CD14-positive monocyte (primary cell): ENCODE results near the gene TREML2. TPM values are rescaled to one million over a fixed set of nuclear protein-coding genes. Genes with fewer than 3 reads are reported as not detected.

Source experiments
- DNase-seq, 3 donors: peaks; one replicate each; pipeline ENCODE4 v3.0.0-alpha.2; 2011 to 2022
- H2AFZ ChIP-seq: 2 replicates; pipeline ENCODE4 v1.6.0; 2012; ENCODE audit warnings: mild to moderate bottlenecking, low read depth, low read length, inconsistent platforms; ENCODE audit not compliant: insufficient read depth, poor library complexity, severe bottlenecking
- H3K27ac ChIP-seq, 2 donors: 1 replicate in 1 of 2; 2 replicates in 1 of 2; pipeline ENCODE4 v1.5.1; 2012 to 2013; ENCODE audit warnings: low read length in 2 of 2, control low read depth in 1 of 2, inconsistent platforms in 1 of 2, low read depth in 1 of 2, mild to moderate bottlenecking in 1 of 2
- H3K27me3 ChIP-seq, 2 donors: one replicate each; pipeline versions ENCODE4 v1.6.0 to v1.6.1; 2011 to 2013; ENCODE audit warnings: low read length in 2 of 2; ENCODE audit not compliant: control insufficient read depth in 2 of 2, insufficient read depth in 2 of 2
- H3K36me3 ChIP-seq, 2 donors: replicated peaks in 1 of 2; 1 replicate in 1 of 2; 2 replicates in 1 of 2; pipeline versions ENCODE4 v1.5.1 to v1.6.1; 2012 to 2013; ENCODE audit warnings: low read length in 2 of 2, control low read depth in 1 of 2, inconsistent platforms in 1 of 2, mild to moderate bottlenecking in 1 of 2; ENCODE audit not compliant: insufficient read depth in 2 of 2, control insufficient read depth in 1 of 2
- H3K4me1 ChIP-seq, 2 donors: 1 replicate in 1 of 2; 2 replicates in 1 of 2; pipeline versions ENCODE4 v1.5.1 to v1.6.1; 2012 to 2013; ENCODE audit warnings: low read length in 2 of 2, control low read depth in 1 of 2, inconsistent platforms in 1 of 2, mild to moderate bottlenecking in 1 of 2, moderate library complexity in 1 of 2; ENCODE audit not compliant: insufficient read depth in 2 of 2, control insufficient read depth in 1 of 2
- H3K4me2 ChIP-seq: replicated peaks from 2 replicates; pipeline ENCODE3; 2012; ENCODE audit warnings: low read length, moderate library complexity, mild to moderate bottlenecking; ENCODE audit not compliant: poor library complexity, severe bottlenecking; ENCODE audit errors: extremely low read depth
- H3K4me3 ChIP-seq, 3 experiments: fragments of 200-600 bp in 1 of 3; sonication (generic) in 1 of 3; replicated peaks in 1 of 3; 1 replicate in 2 of 3; 2 replicates in 1 of 3; pipeline ENCODE4 v1.5.1; 2011 to 2013; ENCODE audit warnings: low read length in 3 of 3, mild to moderate bottlenecking in 3 of 3, control low read depth in 2 of 3, low read depth in 2 of 3, inconsistent platforms in 1 of 3, moderate library complexity in 1 of 3
- H3K79me2 ChIP-seq: 2 replicates; pipeline ENCODE4 v1.6.0; 2012; ENCODE audit warnings: mild to moderate bottlenecking, control low read depth, inconsistent platforms, low read length, moderate library complexity; ENCODE audit not compliant: insufficient read depth
- H3K9ac ChIP-seq: 2 replicates; pipeline ENCODE4 v1.6.0; 2017; ENCODE audit warnings: low read length, mild to moderate bottlenecking; ENCODE audit not compliant: insufficient read depth, poor library complexity, severe bottlenecking
- H3K9me3 ChIP-seq, 2 donors: replicated peaks in 1 of 2; 1 replicate in 1 of 2; 2 replicates in 1 of 2; pipeline versions ENCODE4 v1.5.1 to v1.6.1; 2012 to 2013; ENCODE audit warnings: low read length in 2 of 2, control low read depth in 1 of 2; ENCODE audit not compliant: control insufficient read depth in 1 of 2, insufficient read depth in 1 of 2
- H4K20me1 ChIP-seq: 2 replicates; pipeline ENCODE4 v1.6.0; 2012; ENCODE audit warnings: mild to moderate bottlenecking, low read length, control low read depth, moderate library complexity; ENCODE audit not compliant: insufficient read depth
- H3K27ac Mint-ChIP-seq, 7 donors: one replicate each; pipeline ENCODE4 v1.8.0; 2020; ENCODE audit warnings: mild to moderate bottlenecking in 7 of 7, mixed read lengths in 7 of 7, moderate library complexity in 6 of 7, inconsistent platforms in 2 of 7
- H3K27me3 Mint-ChIP-seq, 3 donors: one replicate each; pipeline ENCODE4 v1.8.0; 2021 to 2022; ENCODE audit warnings: low read depth in 3 of 3, mild to moderate bottlenecking in 3 of 3, mixed read lengths in 3 of 3, moderate library complexity in 3 of 3, inconsistent platforms in 1 of 3
- H3K36me3 Mint-ChIP-seq, 2 donors: one replicate each; pipeline ENCODE4 v1.8.0; 2020; ENCODE audit warnings: mixed read lengths in 2 of 2, inconsistent platforms in 1 of 2, mild to moderate bottlenecking in 1 of 2
- H3K4me1 Mint-ChIP-seq: one replicate; pipeline ENCODE4 v1.8.0; 2020; ENCODE audit warnings: mild to moderate bottlenecking, mixed read lengths
- H3K4me3 Mint-ChIP-seq, 2 donors: one replicate each; pipeline ENCODE4 v1.8.0; 2020; ENCODE audit warnings: mild to moderate bottlenecking in 2 of 2, mixed read lengths in 2 of 2, moderate library complexity in 1 of 2
- H3K9me3 Mint-ChIP-seq, 7 donors: one replicate each; pipeline ENCODE4 v1.8.0; 2020 to 2022; ENCODE audit warnings: mixed read lengths in 7 of 7, mild to moderate bottlenecking in 6 of 7, moderate library complexity in 6 of 7, inconsistent platforms in 2 of 7
- CTCF ChIP-seq: fragments of 200-600 bp; IDR thresholded peaks from one replicate; pipeline ENCODE4 v1.8.0; 2022; ENCODE audit warnings: antibody characterized with exemption, mild to moderate bottlenecking
- WGBS: methylation state at CpG from one replicate; pipeline ENCODE4 v1.1.5; 2013; ENCODE audit warnings: missing lambda C conversion rate; ENCODE audit not compliant: insufficient coverage; 5-methylcytosine and 5-hydroxymethylcytosine counted together
- intact Hi-C, 2 donors: fragments of 100-400 bp; cut with micrococcal nuclease; formaldehyde crosslinking; loops; one replicate each; pipeline versions ENCODE4 v1.15.0 to v1.15.1; 2023
- polyA plus RNA-seq, 3 donors: library from polyadenylated mRNA; depleted of rRNA in 1 of 3; unstranded in 2 of 3; stranded (reverse) in 1 of 3; fragments of 300-500 nt in 2 of 3; fragments of >200 nt in 1 of 3; fragmentation: Illumina TruSeq in 2 of 3; gene quantifications; 1 replicate in 2 of 3; 2 replicates in 1 of 3; pipeline ENCODE4 v1.2.3, GENCODE V29; 2012 to 2021

Gene TREML2
- polyA plus RNA-seq, 3 donors: 0.89 to 4.2 (median 1.1) TPM

- no peak for DNase-seq
- H3K36me3 ChIP-seq: no peaks in the 10 kb centered on the region
- TF ChIP-seq CTCF: no peak
- Mint-ChIP-seq H3K9me3 (peaks cover 0 to 2% (median 0%) of the 10 kb centered on the region in 7 donors), H3K27me3 (peaks cover 2 to 7% (median 3%) of the 10 kb centered on the region in 3 donors), H3K36me3 (peaks cover 0 to 11% of the 10 kb centered on the region in 2 donors), H3K4me3 (no peak overlapping the region), H3K27ac (peak overlapping the region in 1 of 7 donors; percentile 1), H3K4me1 (peaks cover 36% of the 10 kb centered on the region)
- H3K27me3 ChIP-seq: no peaks in the 10 kb centered on the region
- no peak overlapping the region for H3K9ac ChIP-seq
- H3K4me1 ChIP-seq: peaks cover 32 to 43% of the 10 kb centered on the region in 2 donors
- intact Hi-C loops: loop anchor here (5.0 kb wide), 3 partner anchors 39 to 91 kb away; no protein-coding TSS in a partner anchor
- H3K4me3 ChIP-seq: no peak overlapping the region
- H3K79me2 ChIP-seq: no peaks in the 10 kb centered on the region
- WGBS: no CpG with 5 or more reads among the region's 3 CpGs
- no peak overlapping the region for H3K4me2 ChIP-seq
- no peak overlapping the region for H2AFZ ChIP-seq
- H3K9me3 ChIP-seq: no peaks in the 10 kb centered on the region
- no peaks in the 10 kb centered on the region for H4K20me1 ChIP-seq
- H3K27ac ChIP-seq: no peak overlapping the region
Measured at GRCh38 chr6:41226752-41227151, 25.8 kb upstream of the TREML2 start.

DNA sequence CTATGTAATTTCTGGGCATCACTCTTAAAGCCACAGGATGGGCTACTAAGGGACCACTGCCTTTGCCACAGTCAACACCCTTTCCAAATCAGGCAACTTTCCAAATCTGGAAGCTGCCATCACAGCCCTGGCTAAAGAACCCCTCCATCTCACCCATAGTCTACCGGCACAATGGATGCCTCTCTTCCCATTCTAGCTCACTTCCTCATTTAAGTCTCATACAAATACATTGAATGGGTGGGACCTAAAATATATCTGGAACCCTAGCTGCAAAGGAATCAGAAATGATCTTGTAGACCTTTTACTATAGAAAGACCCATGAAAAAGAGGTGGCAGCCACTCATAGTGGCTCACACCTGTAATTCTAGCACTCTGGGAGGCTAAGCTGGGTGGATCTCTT lies 23.9 kb upstream of the TREML2 start:
- Histone ChIP-seq H3K4me1 (peaks cover 34 to 44% of the 10 kb centered on the region in 2 donors), H3K9ac (no peak overlapping the region), H4K20me1 (no peaks in the 10 kb centered on the region), H3K27me3 (no peaks in the 10 kb centered on the region), H3K27ac (no peak overlapping the region), H3K4me3 (no peak overlapping the region), H3K79me2 (no peaks in the 10 kb centered on the region), H3K9me3 (peaks cover 0 to 8% of the 10 kb centered on the region in 2 donors), H3K4me2 (no peak overlapping the region), H2AFZ (no peak overlapping the region), H3K36me3 (no peaks in the 10 kb centered on the region)
- intact Hi-C loops: loop anchor here (5.0 kb wide), 3 partner anchors 37 to 93 kb away; no protein-coding TSS in a partner anchor
- no peak for TF ChIP-seq CTCF
- no CpG with 5 or more reads among the region's 1 CpG for WGBS
- Mint-ChIP-seq H3K4me1 (peaks cover 36% of the 10 kb centered on the region), H3K27ac (peak overlapping the region in 1 of 7 donors; percentile 58), H3K36me3 (peaks cover 5 to 7% of the 10 kb centered on the region in 2 donors), H3K4me3 (no peak overlapping the region), H3K27me3 (peaks cover 0 to 5% (median 3%) of the 10 kb centered on the region in 3 donors), H3K9me3 (peaks cover 0 to 9% (median 3%) of the 10 kb centered on the region in 7 donors)
- DNase-seq: peak in 1 of 3 donors; percentile 9
